PFSK-1 (cell line): ENCODE results near the gene FGD4.

ENCODE experiments used
- FOXP2 ChIP-seq: optimal IDR thresholded peaks from 2 replicates; pipeline ENCODE3; 2011; ENCODE audit warnings: borderline replicate concordance, control low read depth, inconsistent platforms; ENCODE audit not compliant: insufficient read depth; ENCODE audit errors: extremely low read length, extremely low read depth
- POLR2AphosphoS5 ChIP-seq: IDR thresholded peaks from 2 replicates; pipeline ENCODE4 v1.6.1; 2012; ENCODE audit warnings: low read depth, mild to moderate bottlenecking, control low read depth, low read length, moderate library complexity
- SIN3A ChIP-seq: IDR thresholded peaks from 2 replicates; pipeline ENCODE4 v1.6.1; 2012; ENCODE audit warnings: mild to moderate bottlenecking, low read length, moderate library complexity, borderline replicate concordance; ENCODE audit not compliant: insufficient read depth
- TAF1 ChIP-seq: IDR thresholded peaks from 2 replicates; pipeline ENCODE4 v1.6.1; 2012; ENCODE audit warnings: low read length, control low read depth, borderline replicate concordance; ENCODE audit not compliant: insufficient read depth
- TF ChIP-seq, protein P1 (sequence below), 2 experiments: IDR thresholded peaks; 2 replicates each; pipeline versions ENCODE4 v1.6.1 to v1.8.0; 2011 to 2012; ENCODE audit warnings: low read depth in 2 of 2, low read length in 2 of 2, control low read depth in 1 of 2, inconsistent platforms in 1 of 2, mild to moderate bottlenecking in 1 of 2, moderate library complexity in 1 of 2; ENCODE audit not compliant: insufficient read depth in 1 of 2

GRCh38 chr12:32423559-32423958 lies 24.2 kb downstream of the FGD4 start:
- no peak for TF ChIP-seq SIN3A
- TF ChIP-seq, protein P1, sequence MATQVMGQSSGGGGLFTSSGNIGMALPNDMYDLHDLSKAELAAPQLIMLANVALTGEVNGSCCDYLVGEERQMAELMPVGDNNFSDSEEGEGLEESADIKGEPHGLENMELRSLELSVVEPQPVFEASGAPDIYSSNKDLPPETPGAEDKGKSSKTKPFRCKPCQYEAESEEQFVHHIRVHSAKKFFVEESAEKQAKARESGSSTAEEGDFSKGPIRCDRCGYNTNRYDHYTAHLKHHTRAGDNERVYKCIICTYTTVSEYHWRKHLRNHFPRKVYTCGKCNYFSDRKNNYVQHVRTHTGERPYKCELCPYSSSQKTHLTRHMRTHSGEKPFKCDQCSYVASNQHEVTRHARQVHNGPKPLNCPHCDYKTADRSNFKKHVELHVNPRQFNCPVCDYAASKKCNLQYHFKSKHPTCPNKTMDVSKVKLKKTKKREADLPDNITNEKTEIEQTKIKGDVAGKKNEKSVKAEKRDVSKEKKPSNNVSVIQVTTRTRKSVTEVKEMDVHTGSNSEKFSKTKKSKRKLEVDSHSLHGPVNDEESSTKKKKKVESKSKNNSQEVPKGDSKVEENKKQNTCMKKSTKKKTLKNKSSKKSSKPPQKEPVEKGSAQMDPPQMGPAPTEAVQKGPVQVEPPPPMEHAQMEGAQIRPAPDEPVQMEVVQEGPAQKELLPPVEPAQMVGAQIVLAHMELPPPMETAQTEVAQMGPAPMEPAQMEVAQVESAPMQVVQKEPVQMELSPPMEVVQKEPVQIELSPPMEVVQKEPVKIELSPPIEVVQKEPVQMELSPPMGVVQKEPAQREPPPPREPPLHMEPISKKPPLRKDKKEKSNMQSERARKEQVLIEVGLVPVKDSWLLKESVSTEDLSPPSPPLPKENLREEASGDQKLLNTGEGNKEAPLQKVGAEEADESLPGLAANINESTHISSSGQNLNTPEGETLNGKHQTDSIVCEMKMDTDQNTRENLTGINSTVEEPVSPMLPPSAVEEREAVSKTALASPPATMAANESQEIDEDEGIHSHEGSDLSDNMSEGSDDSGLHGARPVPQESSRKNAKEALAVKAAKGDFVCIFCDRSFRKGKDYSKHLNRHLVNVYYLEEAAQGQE (IDR thresholded peaks at IDR 0.05; ENCODE audit: insufficient read depth in 1 of 2, low read depth in 2 of 2, low read length in 2 of 2): no peak
- no peak for TF ChIP-seq POLR2AphosphoS5
- TF ChIP-seq TAF1: no peak
- TF ChIP-seq FOXP2: no peak
